H1 (cell line): ENCODE results near the gene P4HA1.

ENCODE experiments used
- EZH2 ChIP-seq: fragments of 200-600 bp; sonication (generic); IDR thresholded peaks from 2 replicates; pipeline ENCODE4 v1.7.1; 2012; ENCODE audit warnings: low read depth, mild to moderate bottlenecking, moderate library complexity, low read length, inconsistent platforms; ENCODE audit not compliant: severe bottlenecking
- TF ChIP-seq, protein P1 (sequence below): fragments of 300-600 bp; sonication (generic); IDR thresholded peaks from 2 replicates; pipeline ENCODE4 v1.7.1; 2012; ENCODE audit warnings: low read length, moderate library complexity, mild to moderate bottlenecking, inconsistent platforms; ENCODE audit not compliant: insufficient replicate concordance
- TF ChIP-seq, protein P2 (sequence below), 3 experiments: IDR thresholded peaks; 1 replicate in 2 of 3; 2 replicates in 1 of 3; pipeline versions ENCODE4 v1.5.1 to v1.6.1; 2011; ENCODE audit warnings: low read length in 3 of 3, mild to moderate bottlenecking in 3 of 3, inconsistent platforms in 2 of 3, low read depth in 1 of 3, moderate library complexity in 1 of 3; ENCODE audit not compliant: insufficient read depth in 1 of 3; ENCODE audit errors: control extremely low read depth in 1 of 3

DNA sequence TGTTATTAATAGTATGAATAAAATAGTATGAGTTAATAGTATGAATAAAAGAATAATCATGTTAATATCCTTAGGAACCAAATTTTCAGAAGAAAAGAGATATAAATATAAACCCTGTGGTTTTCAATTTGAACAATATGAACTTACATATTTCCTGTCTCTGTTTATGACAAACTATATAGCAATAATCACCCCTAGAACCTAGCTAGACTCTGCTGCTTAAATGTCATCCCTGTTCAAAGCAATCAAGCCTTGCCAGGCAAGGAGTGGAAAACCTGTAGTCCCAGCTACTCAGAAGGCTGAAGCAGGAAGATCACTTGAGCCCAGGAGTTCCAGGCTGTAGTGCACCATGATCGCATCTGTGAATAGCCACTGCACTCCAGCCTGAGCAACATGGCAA is 36.5 kb downstream of the P4HA1 start:
- TF ChIP-seq EZH2, result no peak
- TF ChIP-seq, protein P1, sequence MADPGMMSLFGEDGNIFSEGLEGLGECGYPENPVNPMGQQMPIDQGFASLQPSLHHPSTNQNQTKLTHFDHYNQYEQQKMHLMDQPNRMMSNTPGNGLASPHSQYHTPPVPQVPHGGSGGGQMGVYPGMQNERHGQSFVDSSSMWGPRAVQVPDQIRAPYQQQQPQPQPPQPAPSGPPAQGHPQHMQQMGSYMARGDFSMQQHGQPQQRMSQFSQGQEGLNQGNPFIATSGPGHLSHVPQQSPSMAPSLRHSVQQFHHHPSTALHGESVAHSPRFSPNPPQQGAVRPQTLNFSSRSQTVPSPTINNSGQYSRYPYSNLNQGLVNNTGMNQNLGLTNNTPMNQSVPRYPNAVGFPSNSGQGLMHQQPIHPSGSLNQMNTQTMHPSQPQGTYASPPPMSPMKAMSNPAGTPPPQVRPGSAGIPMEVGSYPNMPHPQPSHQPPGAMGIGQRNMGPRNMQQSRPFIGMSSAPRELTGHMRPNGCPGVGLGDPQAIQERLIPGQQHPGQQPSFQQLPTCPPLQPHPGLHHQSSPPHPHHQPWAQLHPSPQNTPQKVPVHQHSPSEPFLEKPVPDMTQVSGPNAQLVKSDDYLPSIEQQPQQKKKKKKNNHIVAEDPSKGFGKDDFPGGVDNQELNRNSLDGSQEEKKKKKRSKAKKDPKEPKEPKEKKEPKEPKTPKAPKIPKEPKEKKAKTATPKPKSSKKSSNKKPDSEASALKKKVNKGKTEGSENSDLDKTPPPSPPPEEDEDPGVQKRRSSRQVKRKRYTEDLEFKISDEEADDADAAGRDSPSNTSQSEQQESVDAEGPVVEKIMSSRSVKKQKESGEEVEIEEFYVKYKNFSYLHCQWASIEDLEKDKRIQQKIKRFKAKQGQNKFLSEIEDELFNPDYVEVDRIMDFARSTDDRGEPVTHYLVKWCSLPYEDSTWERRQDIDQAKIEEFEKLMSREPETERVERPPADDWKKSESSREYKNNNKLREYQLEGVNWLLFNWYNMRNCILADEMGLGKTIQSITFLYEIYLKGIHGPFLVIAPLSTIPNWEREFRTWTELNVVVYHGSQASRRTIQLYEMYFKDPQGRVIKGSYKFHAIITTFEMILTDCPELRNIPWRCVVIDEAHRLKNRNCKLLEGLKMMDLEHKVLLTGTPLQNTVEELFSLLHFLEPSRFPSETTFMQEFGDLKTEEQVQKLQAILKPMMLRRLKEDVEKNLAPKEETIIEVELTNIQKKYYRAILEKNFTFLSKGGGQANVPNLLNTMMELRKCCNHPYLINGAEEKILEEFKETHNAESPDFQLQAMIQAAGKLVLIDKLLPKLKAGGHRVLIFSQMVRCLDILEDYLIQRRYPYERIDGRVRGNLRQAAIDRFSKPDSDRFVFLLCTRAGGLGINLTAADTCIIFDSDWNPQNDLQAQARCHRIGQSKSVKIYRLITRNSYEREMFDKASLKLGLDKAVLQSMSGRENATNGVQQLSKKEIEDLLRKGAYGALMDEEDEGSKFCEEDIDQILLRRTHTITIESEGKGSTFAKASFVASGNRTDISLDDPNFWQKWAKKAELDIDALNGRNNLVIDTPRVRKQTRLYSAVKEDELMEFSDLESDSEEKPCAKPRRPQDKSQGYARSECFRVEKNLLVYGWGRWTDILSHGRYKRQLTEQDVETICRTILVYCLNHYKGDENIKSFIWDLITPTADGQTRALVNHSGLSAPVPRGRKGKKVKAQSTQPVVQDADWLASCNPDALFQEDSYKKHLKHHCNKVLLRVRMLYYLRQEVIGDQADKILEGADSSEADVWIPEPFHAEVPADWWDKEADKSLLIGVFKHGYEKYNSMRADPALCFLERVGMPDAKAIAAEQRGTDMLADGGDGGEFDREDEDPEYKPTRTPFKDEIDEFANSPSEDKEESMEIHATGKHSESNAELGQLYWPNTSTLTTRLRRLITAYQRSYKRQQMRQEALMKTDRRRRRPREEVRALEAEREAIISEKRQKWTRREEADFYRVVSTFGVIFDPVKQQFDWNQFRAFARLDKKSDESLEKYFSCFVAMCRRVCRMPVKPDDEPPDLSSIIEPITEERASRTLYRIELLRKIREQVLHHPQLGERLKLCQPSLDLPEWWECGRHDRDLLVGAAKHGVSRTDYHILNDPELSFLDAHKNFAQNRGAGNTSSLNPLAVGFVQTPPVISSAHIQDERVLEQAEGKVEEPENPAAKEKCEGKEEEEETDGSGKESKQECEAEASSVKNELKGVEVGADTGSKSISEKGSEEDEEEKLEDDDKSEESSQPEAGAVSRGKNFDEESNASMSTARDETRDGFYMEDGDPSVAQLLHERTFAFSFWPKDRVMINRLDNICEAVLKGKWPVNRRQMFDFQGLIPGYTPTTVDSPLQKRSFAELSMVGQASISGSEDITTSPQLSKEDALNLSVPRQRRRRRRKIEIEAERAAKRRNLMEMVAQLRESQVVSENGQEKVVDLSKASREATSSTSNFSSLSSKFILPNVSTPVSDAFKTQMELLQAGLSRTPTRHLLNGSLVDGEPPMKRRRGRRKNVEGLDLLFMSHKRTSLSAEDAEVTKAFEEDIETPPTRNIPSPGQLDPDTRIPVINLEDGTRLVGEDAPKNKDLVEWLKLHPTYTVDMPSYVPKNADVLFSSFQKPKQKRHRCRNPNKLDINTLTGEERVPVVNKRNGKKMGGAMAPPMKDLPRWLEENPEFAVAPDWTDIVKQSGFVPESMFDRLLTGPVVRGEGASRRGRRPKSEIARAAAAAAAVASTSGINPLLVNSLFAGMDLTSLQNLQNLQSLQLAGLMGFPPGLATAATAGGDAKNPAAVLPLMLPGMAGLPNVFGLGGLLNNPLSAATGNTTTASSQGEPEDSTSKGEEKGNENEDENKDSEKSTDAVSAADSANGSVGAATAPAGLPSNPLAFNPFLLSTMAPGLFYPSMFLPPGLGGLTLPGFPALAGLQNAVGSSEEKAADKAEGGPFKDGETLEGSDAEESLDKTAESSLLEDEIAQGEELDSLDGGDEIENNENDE, result no peak
- TF ChIP-seq, protein P2, sequence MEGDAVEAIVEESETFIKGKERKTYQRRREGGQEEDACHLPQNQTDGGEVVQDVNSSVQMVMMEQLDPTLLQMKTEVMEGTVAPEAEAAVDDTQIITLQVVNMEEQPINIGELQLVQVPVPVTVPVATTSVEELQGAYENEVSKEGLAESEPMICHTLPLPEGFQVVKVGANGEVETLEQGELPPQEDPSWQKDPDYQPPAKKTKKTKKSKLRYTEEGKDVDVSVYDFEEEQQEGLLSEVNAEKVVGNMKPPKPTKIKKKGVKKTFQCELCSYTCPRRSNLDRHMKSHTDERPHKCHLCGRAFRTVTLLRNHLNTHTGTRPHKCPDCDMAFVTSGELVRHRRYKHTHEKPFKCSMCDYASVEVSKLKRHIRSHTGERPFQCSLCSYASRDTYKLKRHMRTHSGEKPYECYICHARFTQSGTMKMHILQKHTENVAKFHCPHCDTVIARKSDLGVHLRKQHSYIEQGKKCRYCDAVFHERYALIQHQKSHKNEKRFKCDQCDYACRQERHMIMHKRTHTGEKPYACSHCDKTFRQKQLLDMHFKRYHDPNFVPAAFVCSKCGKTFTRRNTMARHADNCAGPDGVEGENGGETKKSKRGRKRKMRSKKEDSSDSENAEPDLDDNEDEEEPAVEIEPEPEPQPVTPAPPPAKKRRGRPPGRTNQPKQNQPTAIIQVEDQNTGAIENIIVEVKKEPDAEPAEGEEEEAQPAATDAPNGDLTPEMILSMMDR (IDR thresholded peaks at IDR 0.05; ENCODE audit: control extremely low read depth in 1 of 3, insufficient read depth in 1 of 3, low read depth in 1 of 3, low read length in 3 of 3), result no peak
